IPS DF 19.7 (cell line): ENCODE results near the gene PTPMT1.

Experiments
- DNase-seq: peaks from one replicate; pipeline ENCODE4 v3.0.0-alpha.2; 2013; ENCODE audit warnings: low read depth, low spot score

The PTPMT1 gene

GRCh38 chr11:47607380-47607779 is 42.0 kb downstream of the PTPMT1 start:
- no peak for DNase-seq

GRCh38 chr11:47609675-47610074 is 44.3 kb downstream of the PTPMT1 start:
- no peak for DNase-seq

- no peak for DNase-seq
Observed at GRCh38 chr11:47611348-47611794, 46.0 kb downstream of the PTPMT1 start.

GRCh38 chr11:47615249-47615648 is 49.9 kb downstream of the PTPMT1 start:
- no peak for DNase-seq

GRCh38 chr11:47616726-47617416 is 51.5 kb downstream of the PTPMT1 start:
- DNase-seq = no peak

- no peak for DNase-seq
Observed at GRCh38 chr11:47617417-47617809, 52.0 kb downstream of the PTPMT1 start.

GRCh38 chr11:47620836-47621378 is 55.5 kb downstream of the PTPMT1 start:
- DNase-seq = no peak
